EH (cell line): Measurements from ENCODE around the gene SGTA.
"Not testable (repeated sequence)": the region's sequence is repeated elsewhere in the genome, so short reads cannot be mapped to it uniquely, and the experiment has no call there.

Source experiments
- DNase-seq: peaks from one replicate; pipeline ENCODE4 v3.0.0-alpha.2; 2015; ENCODE audit warnings: low read depth

The SGTA gene

GRCh38 chr19:2793126-2793525, 10.1 kb upstream of the SGTA start:
- no peak for DNase-seq

GRCh38 chr19:2792666-2793065, 9.6 kb upstream of the SGTA start:
- DNase-seq = not testable (repeated sequence)

GRCh38 chr19:2791876-2792275, 8.8 kb upstream of the SGTA start:
- DNase-seq = no peak

GRCh38 chr19:2791440-2791839, 8.4 kb upstream of the SGTA start:
- DNase-seq = no peak

GRCh38 chr19:2790557-2791271, 7.6 kb upstream of the SGTA start:
- no peak for DNase-seq

- no peak for DNase-seq
Observed at GRCh38 chr19:2790194-2790556, 7.1 kb upstream of the SGTA start.

GRCh38 chr19:2788237-2788636, 5.2 kb upstream of the SGTA start:
- no peak for DNase-seq

- no peak for DNase-seq
Observed at GRCh38 chr19:2787115-2787514, 4.0 kb upstream of the SGTA start.

- DNase-seq = peak; percentile 99
Observed at GRCh38 chr19:2785244-2785997, 2.3 kb upstream of the SGTA start, which contains the start of gene THOP1. Gene THOP1 (plus strand): TSS chr19:2785503. CDS start chr19:2785663, 160 bp downstream.

- DNase-seq = no peak
Observed at GRCh38 chr19:2783781-2784145, 690 bp upstream of the SGTA start.

GRCh38 chr19:2782329-2782935, 641 bp downstream of the SGTA start:
- peak; percentile 2 for DNase-seq

- no peak for DNase-seq
Observed at GRCh38 chr19:2780284-2780683, 2.8 kb downstream of the SGTA start.

- DNase-seq = no peak
Observed at GRCh38 chr19:2779121-2779740, 3.8 kb downstream of the SGTA start.

- DNase-seq = no peak
Observed at GRCh38 chr19:2777952-2778683, 5.0 kb downstream of the SGTA start.

- DNase-seq = peak; percentile 25
Observed at GRCh38 chr19:2775556-2776430, 7.3 kb downstream of the SGTA start.

GRCh38 chr19:2774953-2775555, 8.0 kb downstream of the SGTA start:
- no peak for DNase-seq

GRCh38 chr19:2774083-2774679, 8.9 kb downstream of the SGTA start:
- no peak for DNase-seq

- no peak for DNase-seq
Observed at GRCh38 chr19:2771786-2772674, 11.0 kb downstream of the SGTA start.
